Ovary (tissue), 9 donors: ENCODE data around the gene HEBP1. TPM values are rescaled to one million over a fixed set of nuclear protein-coding genes. Genes with fewer than 3 reads are reported as not detected.

Source experiments
- DNase-seq, 5 donors: peaks; one replicate each; pipeline ENCODE4 v3.0.0-alpha.2; 2019 to 2020
- H3K27ac ChIP-seq, 2 donors: fragments of 200-600 bp; one replicate each; pipeline versions ENCODE4 v1.5.1 to v1.8.0; 2019 to 2022
- H3K27me3 ChIP-seq: fragments of 200-600 bp; one replicate; pipeline ENCODE4 v1.8.0; 2022
- H3K36me3 ChIP-seq: fragments of 200-600 bp; sonication (generic); one replicate; pipeline ENCODE4 v1.5.1; 2019
- H3K4me1 ChIP-seq: one replicate; pipeline ENCODE4 v1.8.1; 2013; ENCODE audit warnings: mild to moderate bottlenecking, moderate library complexity; ENCODE audit not compliant: insufficient read depth
- H3K4me3 ChIP-seq: fragments of 200-600 bp; sonication (generic); one replicate; pipeline ENCODE4 v1.5.1; 2017
- H3K9me3 ChIP-seq, 2 donors: fragments of 200-600 bp in 1 of 2; sonication (generic) in 1 of 2; one replicate each; pipeline versions ENCODE4 v1.5.1 to v1.8.1; 2013 to 2019; ENCODE audit warnings: mild to moderate bottlenecking in 1 of 2, moderate library complexity in 1 of 2
- EP300 ChIP-seq: sonication (generic); formaldehyde crosslinking; IDR thresholded peaks from one replicate; pipeline ENCODE4 v1.6.1; 2017; ENCODE audit warnings: antibody characterized with exemption
- POLR2A ChIP-seq: fragments of 450-650 bp; IDR thresholded peaks from one replicate; pipeline ENCODE4 v1.6.1; 2017; ENCODE audit warnings: antibody characterized with exemption, mild to moderate bottlenecking, moderate library complexity
- WGBS, 3 donors: extraction: QIAGEN DNeasy Blood & Tissue Kit in 1 of 3; methylation state at CpG; one replicate each; pipeline versions ENCODE4 v1.1.5 to v1.1.7; 2013 to 2017; 5-methylcytosine and 5-hydroxymethylcytosine counted together
- intact Hi-C, 4 donors: fragments of 100-400 bp; cut with DNase I; formaldehyde crosslinking; loops; one replicate each; pipeline versions ENCODE4 v1.11.0 to v1.15.1; 2022 to 2023
- polyA plus RNA-seq, 2 donors: library from polyadenylated mRNA; stranded (reverse); fragments of 200-250 nt in 1 of 2; fragments of 350-450 nt in 1 of 2; fragmentation: Illumina TruSeq in 1 of 2; extraction: RNeasy Lipid Tissue Mini Kit (QIAGEN cat#74804) in 1 of 2; gene quantifications; one replicate each; pipeline ENCODE4 v1.2.3, GENCODE V29; 2013 to 2014
- total RNA-seq, 7 donors: library from RNA; depleted of rRNA in 2 of 7; stranded (reverse); fragments of >200 nt in 2 of 7; fragmentation: NEBNext Ultra II Directional in 3 of 7; extraction: Animal tissue kit (Norgen Biotek cat#: 25700) in 3 of 7; gene quantifications; one replicate each; pipeline versions ENCODE4 v1.1.0 to v1.2.4, GENCODE V29; 2016 to 2023
- TF ChIP-seq, protein P1 (sequence below), 3 donors: fragments of 450-650 bp in 2 of 3; fragments of 200-600 bp in 1 of 3; IDR thresholded peaks; one replicate each; pipeline versions ENCODE4 v1.5.1 to v1.8.0; 2016 to 2022; ENCODE audit warnings: antibody characterized with exemption in 3 of 3, mild to moderate bottlenecking in 1 of 3
- donor health status: DM: no; HTN: no; CAD: no; lungs with moderate emphysema.
- donor health status: DM: no; HTN: no; CAD: no.
- donor health status: Bipolar disorder and iron deficiency.
- donor health status: DM: yes; HTN: yes; CAD: no.
- donor health status: DM: no; HTN: no; CAD: no.
- donor health status: DM: yes; HTN: yes; CAD: no.

The HEBP1 gene
- total and polyA plus RNA-seq, 9 donors: 31.6 to 150 (median 85.4) TPM

DNA sequence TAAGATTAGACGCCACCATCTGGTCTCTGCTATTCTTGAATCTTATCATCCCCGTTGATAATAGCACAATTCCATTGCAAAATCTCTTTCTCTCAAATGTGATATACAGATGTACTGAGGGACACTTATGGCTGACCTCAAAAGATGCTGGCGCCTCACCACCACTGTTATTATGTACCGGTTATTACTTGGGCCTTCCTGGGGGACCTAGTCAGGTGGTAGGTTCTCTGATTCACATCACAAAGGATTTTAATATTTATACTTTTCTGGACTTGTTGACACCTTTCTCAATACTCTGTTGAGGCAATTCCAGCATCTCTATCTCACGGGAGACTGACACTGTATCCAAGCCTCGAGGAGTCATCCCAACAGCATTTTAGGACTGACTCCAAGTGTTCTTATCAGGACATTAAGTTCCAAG lies 22.8 kb upstream of the HEBP1 start:
- H3K4me3 ChIP-seq: no peak overlapping the region
- no peak for TF ChIP-seq EP300
- TF ChIP-seq POLR2A: no peak
- TF ChIP-seq, protein P1, sequence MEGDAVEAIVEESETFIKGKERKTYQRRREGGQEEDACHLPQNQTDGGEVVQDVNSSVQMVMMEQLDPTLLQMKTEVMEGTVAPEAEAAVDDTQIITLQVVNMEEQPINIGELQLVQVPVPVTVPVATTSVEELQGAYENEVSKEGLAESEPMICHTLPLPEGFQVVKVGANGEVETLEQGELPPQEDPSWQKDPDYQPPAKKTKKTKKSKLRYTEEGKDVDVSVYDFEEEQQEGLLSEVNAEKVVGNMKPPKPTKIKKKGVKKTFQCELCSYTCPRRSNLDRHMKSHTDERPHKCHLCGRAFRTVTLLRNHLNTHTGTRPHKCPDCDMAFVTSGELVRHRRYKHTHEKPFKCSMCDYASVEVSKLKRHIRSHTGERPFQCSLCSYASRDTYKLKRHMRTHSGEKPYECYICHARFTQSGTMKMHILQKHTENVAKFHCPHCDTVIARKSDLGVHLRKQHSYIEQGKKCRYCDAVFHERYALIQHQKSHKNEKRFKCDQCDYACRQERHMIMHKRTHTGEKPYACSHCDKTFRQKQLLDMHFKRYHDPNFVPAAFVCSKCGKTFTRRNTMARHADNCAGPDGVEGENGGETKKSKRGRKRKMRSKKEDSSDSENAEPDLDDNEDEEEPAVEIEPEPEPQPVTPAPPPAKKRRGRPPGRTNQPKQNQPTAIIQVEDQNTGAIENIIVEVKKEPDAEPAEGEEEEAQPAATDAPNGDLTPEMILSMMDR (IDR thresholded peaks at IDR 0.05): no peak
- no peaks in the 10 kb centered on the region for H3K36me3 ChIP-seq
- no peak overlapping the region for H3K27ac ChIP-seq
- intact Hi-C loops: loop anchor here in 1 of 4 donors (10.0 kb wide), 1 partner anchor 182 kb away; no protein-coding TSS in a partner anchor
- H3K9me3 ChIP-seq: no peaks in the 10 kb centered on the region
- 45 to 62% (median 55%) methylated on average over 6 of the region's 6 CpGs for WGBS, 3 donors
- no peaks in the 10 kb centered on the region for H3K4me1 ChIP-seq
- no peak for DNase-seq
- H3K27me3 ChIP-seq: no peaks in the 10 kb centered on the region

DNA sequence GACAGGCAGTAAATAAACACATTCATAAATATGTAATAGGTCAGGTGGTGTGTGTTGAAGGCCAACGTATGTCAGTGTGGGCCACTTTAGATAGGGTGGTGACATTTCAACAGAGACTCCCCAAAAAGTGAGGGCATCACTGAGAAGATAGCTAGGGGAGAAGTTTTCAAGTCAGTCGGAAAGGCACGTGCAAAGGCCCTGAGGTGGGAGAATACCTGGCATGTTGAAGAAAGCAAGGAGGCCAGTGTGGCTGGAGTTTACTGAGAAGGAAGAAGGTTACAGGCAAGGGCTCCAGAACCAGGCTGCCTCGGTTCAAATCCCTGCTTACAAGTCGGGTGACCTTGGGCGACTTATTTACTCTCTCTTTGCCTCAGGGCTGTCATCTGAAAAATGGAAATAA lies 11.0 kb upstream of the HEBP1 start:
- intact Hi-C loops: no loop called here
- WGBS, 3 donors: 81 to 88% (median 88%) methylated on average over 6 of the region's 6 CpGs
- Histone ChIP-seq H3K27me3 (no peaks in the 10 kb centered on the region), H3K4me1 (no peaks in the 10 kb centered on the region), H3K9me3 (no peaks in the 10 kb centered on the region), H3K36me3 (no peaks in the 10 kb centered on the region), H3K27ac (no peak overlapping the region), H3K4me3 (no peak overlapping the region)
- TF ChIP-seq, protein P1 (IDR thresholded peaks at IDR 0.05): no peak
- TF ChIP-seq POLR2A: no peak
- DNase-seq: no peak

DNA sequence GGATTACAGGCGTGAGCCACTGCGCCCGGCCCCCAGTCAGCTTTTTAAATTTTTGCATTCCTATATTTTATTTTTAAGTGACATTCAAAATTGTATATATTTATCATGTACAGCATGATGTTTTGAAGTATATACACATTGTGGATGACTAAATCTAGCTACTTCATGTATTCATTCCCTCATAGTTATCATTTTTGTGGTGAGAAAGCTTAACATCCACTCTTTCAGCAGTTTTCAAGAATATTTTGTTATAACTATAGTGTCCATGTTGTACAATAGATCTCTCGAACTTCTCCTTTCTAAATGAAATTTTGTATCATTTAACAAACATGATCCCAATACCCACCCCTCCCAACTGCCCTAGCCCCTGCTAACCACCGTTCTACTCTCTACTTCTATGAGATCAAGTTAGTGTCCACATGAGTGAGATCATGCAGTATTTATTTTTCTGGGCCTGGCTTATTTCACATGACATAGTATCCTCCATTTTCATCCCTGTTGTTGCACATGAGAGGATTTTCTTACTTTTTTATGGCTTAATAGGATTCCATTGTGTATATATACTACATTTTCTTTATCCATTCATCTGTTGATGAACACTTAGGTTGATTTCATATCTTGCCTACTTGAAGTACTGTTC lies 8.8 kb upstream of the HEBP1 start:
- intact Hi-C loops: loop anchor here in 1 of 4 donors (10.0 kb wide), 1 partner anchor 196 kb away; no protein-coding TSS in a partner anchor
- H3K4me1 ChIP-seq: no peaks in the 10 kb centered on the region
- H3K9me3 ChIP-seq: no peaks in the 10 kb centered on the region
- H3K36me3 ChIP-seq: no peaks in the 10 kb centered on the region
- H3K27me3 ChIP-seq: no peaks in the 10 kb centered on the region
- no peak for DNase-seq
- no peak for TF ChIP-seq EP300
- TF ChIP-seq, protein P1 (IDR thresholded peaks at IDR 0.05): no peak
- TF ChIP-seq POLR2A: no peak
- H3K27ac ChIP-seq: no peak overlapping the region
- H3K4me3 ChIP-seq: no peak overlapping the region
- WGBS, 3 donors: 77 to 89% (median 86%) methylated on average over 5 of the region's 5 CpGs

DNA sequence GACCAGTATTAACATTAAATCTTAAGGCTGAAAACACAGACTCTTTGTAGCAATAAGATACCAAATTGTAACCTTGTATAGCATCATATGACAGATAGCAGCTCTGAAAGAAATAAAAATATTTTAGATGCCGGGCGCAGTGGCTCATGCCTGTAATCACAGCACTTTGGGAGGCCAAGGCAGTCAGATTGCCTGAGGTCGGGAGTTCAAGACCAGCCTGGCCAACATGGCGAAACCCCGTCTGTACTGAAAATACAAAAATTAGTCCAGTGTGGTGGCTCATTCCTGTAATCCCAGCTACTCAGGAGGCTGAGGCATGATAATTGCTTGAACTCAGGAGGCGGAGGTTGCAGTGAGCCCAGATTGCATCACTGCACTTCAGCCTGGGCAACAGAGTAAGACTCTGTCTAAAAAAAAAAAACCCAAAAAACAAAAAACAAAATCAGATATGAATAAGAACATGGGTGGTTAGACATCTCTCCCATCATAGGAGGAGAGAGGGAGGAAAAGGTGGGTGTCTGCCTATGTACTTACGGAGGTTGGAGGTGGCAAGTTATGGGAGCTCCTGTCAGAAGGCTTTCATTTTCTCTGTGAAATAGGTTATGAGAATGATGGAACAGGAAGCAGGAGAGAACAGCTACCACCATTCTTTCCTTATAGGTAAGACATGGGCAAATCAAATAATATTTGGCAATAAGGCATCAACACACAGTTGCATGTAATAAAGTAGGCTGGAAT lies 7.6 kb upstream of the HEBP1 start:
- H3K4me1 ChIP-seq: no peaks in the 10 kb centered on the region
- WGBS, 3 donors: 54 to 81% (median 62%) methylated on average over 7 of the region's 7 CpGs
- no peaks in the 10 kb centered on the region for H3K36me3 ChIP-seq
- no peak for DNase-seq
- no peaks in the 10 kb centered on the region for H3K9me3 ChIP-seq
- H3K27me3 ChIP-seq: no peaks in the 10 kb centered on the region
- no peak overlapping the region for H3K4me3 ChIP-seq
- intact Hi-C loops: loop anchor here in 1 of 4 donors (10.0 kb wide), 1 partner anchor 197 kb away; no protein-coding TSS in a partner anchor
- H3K27ac ChIP-seq: no peak overlapping the region
- TF ChIP-seq, protein P1 (IDR thresholded peaks at IDR 0.05): no peak
- TF ChIP-seq EP300: no peak
- no peak for TF ChIP-seq POLR2A
